ENCODE results near the gene MLLT6. TPM values are rescaled to one million over a fixed set of nuclear protein-coding genes. Genes with fewer than 3 reads are reported as not detected.
"Not testable (repeated sequence)": the region's sequence is repeated elsewhere in the genome, so short reads cannot be mapped to it uniquely, and the experiment has no call there.

The MLLT6 gene
- total RNA-seq, 2 donors from 2014 or later, result 251 to 263 TPM

DNA sequence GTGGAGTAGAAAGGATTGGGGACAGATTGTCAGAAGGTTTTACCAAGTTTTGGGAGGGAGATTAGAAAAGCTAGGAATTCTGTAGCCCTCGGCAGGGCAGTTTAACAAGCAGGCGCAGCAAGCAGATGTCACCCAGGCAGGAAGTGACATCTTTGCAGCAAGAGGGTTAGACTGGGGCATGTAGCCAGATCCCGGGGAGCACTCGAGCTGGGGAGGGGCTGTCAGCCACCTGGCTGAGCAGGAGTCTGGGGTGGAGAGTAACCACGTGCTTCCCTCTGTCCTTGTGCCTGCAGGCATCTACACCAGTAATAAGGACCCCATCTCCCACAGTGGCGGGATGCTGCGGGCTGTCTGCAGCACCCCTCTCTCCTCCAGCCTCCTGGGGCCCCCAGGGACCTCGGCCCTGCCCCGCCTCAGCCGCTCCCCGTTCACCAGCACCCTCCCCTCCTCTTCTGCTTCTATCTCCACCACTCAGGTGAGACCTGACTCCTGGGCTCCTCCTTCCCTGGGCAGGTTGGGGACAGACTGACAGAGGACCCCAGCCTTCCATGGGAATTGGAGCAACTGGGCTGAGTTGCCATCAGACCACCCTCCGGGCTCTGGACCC, 12.2 kb downstream of the MLLT6 start:
- Mint-ChIP-seq H3K4me1 (ENCODE audit: low read depth) (peaks cover 45% of the 10 kb centered on the region), H3K4me3 (no peak overlapping the region), H3K9me3 (no peaks in the 10 kb centered on the region), H3K27me3 (ENCODE audit: low read depth) (no peaks in the 10 kb centered on the region), H3K27ac (peak overlapping the region; percentile 51), H3K36me3 (ENCODE audit: insufficient read depth in 2 of 2) (peaks cover 5 to 19% of the 10 kb centered on the region in 2 donors)
- DNase-seq, result no peak
- no peak for ATAC-seq (replicated peaks in 1 of 2)

DNA sequence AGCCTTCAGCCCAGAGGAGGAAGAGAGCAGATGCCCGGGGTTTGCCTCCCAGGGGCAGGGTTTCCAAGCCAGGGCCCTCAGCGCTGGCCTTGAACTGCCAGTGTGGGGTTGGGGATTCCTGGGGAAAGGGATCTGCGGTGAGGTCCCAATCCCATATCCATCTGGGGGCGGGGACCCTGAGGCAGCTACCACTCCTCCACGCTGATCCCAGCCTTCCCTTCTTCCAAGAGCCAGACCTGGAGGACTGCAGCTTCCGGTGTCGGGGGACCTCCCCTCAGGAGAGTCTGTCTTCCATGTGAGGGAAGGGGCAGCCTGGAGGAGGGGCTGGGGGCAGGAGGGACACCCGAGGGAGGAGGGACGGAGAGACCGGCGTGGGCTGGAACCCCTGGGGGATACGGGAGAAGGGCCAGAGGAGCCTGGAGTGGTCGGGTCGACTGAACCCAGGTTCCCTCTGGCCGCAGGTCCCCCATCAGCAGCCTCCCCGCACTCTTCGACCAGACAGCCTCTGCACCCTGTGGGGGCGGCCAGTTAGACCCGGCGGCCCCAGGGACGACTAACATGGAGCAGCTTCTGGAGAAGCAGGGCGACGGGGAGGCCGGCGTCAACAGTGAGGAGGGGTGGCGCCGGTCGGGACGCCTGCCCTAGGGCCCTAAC, 14.3 kb downstream of the MLLT6 start:
- DNase-seq (no peak), ATAC-seq (replicated peaks in 1 of 2) (no peak)
- peaks cover 5 to 19% of the 10 kb centered on the region in 2 donors for H3K36me3 Mint-ChIP-seq (ENCODE audit: insufficient read depth in 2 of 2)
- H3K4me1 Mint-ChIP-seq (ENCODE audit: low read depth), result peaks cover 47% of the 10 kb centered on the region
- H3K27me3 Mint-ChIP-seq (ENCODE audit: low read depth), result no peaks in the 10 kb centered on the region
- H3K27ac Mint-ChIP-seq, result no peak overlapping the region
- H3K9me3 Mint-ChIP-seq, result no peaks in the 10 kb centered on the region
- H3K4me3 Mint-ChIP-seq, result no peak overlapping the region

DNA sequence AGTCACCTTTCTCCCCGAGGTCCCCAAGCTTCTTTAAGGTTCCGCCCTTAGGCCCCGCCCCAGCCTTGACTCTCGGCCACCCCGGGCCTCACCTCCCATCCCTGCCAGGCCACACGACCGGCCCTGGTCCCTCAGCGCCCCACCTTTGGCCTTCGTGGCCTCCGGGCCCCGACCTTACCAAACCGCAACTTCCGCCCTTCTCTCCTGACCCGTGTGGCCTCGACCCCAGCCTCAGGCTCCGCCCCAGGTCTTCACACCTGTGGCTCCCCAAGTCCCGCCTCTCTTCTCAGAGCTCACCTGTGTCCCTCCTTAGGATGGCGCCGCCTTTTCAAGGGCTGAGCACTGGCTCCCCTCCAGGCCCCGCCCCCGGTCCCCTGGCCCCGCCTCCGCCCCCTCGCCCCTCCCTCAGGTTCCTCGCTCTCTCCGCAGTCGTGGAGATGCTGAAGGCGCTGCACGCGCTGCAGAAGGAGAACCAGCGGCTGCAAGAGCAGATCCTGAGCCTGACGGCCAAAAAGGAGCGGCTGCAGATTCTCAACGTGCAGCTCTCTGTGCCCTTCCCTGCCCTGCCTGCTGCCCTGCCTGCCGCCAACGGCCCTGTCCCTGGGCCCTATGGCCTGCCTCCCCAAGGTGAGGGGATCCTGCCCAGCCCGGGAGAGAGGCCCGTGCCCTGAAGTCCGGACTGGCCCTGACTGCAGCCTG, 15.0 kb downstream of the MLLT6 start:
- Mint-ChIP-seq H3K36me3 (ENCODE audit: insufficient read depth in 2 of 2) (peaks cover 3 to 18% of the 10 kb centered on the region in 2 donors), H3K27ac (peak overlapping the region; percentile 52), H3K4me3 (no peak overlapping the region), H3K9me3 (no peaks in the 10 kb centered on the region), H3K4me1 (ENCODE audit: low read depth) (peaks cover 40% of the 10 kb centered on the region), H3K27me3 (ENCODE audit: low read depth) (no peaks in the 10 kb centered on the region)
- no peak for DNase-seq
- no peak for ATAC-seq (replicated peaks in 1 of 2)

DNA sequence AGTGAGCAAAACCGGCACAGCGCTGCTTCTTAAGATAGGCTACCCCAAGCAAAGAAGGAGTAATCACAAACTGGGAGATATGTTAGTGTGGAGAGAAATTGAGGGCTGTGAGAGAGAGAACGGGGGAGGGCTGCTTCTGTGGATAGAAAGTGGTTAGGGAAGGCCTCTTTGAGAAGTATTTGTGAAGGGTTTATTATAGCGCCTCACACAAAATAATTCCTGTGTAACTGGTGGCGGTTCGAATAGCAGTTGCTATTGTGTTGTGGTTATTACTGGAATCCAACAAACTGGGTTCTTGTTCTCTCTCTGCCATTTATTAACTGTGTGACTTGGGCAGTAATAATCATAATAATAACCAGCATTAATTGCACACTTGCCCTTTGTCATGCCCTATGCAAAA, 15.9 kb downstream of the MLLT6 start:
- H3K9me3 Mint-ChIP-seq, result no peaks in the 10 kb centered on the region
- H3K36me3 Mint-ChIP-seq (ENCODE audit: insufficient read depth in 2 of 2), result peaks cover 2 to 18% of the 10 kb centered on the region in 2 donors
- ATAC-seq (replicated peaks in 1 of 2) (no peak), DNase-seq (no peak)
- no peaks in the 10 kb centered on the region for H3K27me3 Mint-ChIP-seq (ENCODE audit: low read depth)
- peak overlapping the region; percentile 36 for H3K27ac Mint-ChIP-seq
- peaks cover 38% of the 10 kb centered on the region for H3K4me1 Mint-ChIP-seq (ENCODE audit: low read depth)
- H3K4me3 Mint-ChIP-seq, result no peak overlapping the region

DNA sequence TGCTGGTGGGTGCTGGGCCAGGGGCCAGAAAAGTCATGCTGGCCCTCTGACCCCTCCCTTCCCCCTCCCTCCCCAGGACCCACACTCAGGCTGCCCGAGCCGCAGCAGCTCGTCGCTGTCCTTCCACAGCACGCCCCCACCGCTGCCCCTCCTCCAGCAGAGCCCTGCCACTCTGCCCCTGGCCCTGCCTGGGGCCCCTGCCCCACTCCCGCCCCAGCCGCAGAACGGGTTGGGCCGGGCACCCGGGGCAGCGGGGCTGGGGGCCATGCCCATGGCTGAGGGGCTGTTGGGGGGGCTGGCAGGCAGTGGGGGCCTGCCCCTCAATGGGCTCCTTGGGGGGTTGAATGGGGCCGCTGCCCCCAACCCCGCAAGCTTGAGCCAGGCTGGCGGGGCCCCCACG, 16.7 kb downstream of the MLLT6 start:
- no peak overlapping the region for H3K27ac Mint-ChIP-seq
- no peak for ATAC-seq (replicated peaks in 1 of 2)
- no peaks in the 10 kb centered on the region for H3K27me3 Mint-ChIP-seq (ENCODE audit: low read depth)
- DNase-seq, result no peak
- peaks cover 4 to 16% of the 10 kb centered on the region in 2 donors for H3K36me3 Mint-ChIP-seq (ENCODE audit: insufficient read depth in 2 of 2)
- no peak overlapping the region for H3K4me3 Mint-ChIP-seq
- no peaks in the 10 kb centered on the region for H3K9me3 Mint-ChIP-seq
- H3K4me1 Mint-ChIP-seq (ENCODE audit: low read depth), result peaks cover 45% of the 10 kb centered on the region

DNA sequence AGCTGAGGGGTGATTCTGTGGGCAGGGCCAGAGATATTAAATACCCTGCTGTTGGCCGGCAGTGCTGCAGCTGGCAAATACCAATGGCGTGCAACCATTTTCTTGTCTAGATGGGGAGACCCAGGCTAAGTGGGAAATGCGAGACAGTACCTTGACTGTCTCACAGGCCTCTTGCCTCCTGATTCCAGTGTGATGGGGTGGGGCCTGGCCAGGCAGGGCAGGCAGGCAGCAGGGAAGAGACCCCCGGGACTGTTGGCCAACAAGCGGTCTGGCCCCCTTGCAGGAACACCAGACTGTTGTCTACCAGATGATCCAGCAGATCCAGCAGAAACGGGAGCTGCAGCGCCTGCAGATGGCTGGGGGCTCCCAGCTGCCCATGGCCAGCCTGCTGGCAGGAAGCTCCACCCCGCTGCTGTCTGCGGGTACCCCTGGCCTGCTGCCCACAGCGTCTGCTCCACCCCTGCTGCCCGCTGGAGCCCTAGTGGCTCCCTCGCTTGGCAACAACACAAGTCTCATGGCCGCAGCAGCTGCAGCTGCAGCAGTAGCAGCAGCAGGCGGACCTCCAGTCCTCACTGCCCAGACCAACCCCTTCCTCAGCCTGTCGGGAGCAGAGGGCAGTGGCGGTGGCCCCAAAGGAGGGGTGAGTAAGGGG, 19.4 kb downstream of the MLLT6 start:
- Mint-ChIP-seq H3K27ac (peak overlapping the region; percentile 7), H3K36me3 (ENCODE audit: insufficient read depth in 2 of 2) (peaks cover 5 to 8% of the 10 kb centered on the region in 2 donors), H3K4me3 (no peak overlapping the region), H3K4me1 (ENCODE audit: low read depth) (peaks cover 67% of the 10 kb centered on the region), H3K9me3 (peaks cover 0 to 3% of the 10 kb centered on the region in 2 donors), H3K27me3 (ENCODE audit: low read depth) (no peaks in the 10 kb centered on the region)
- DNase-seq (no peak), ATAC-seq (replicated peaks in 1 of 2) (no peak)

DNA sequence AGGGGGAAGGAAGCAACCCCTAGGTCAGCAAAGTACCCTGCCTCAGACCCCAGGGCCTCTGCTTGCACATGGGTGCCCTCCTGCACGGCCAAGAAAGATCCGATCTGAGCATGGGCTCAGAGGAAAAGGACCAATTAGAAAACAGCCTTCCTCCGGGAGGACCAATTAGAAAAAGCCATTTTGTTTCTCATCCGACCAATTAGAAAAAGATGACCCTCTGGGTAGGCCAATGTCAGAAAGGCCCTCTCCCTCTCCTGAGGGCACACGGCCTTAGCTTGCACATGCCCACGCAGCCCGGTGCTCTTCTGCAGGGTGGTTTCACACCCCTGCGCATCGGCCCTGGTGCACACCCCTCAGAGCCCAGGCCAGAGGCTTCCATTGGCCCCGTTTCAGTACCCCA, 20.0 kb downstream of the MLLT6 start:
- Mint-ChIP-seq H3K9me3 (peaks cover 0 to 3% of the 10 kb centered on the region in 2 donors), H3K27me3 (ENCODE audit: low read depth) (no peaks in the 10 kb centered on the region), H3K27ac (no peak overlapping the region), H3K4me1 (ENCODE audit: low read depth) (peaks cover 69% of the 10 kb centered on the region), H3K36me3 (ENCODE audit: insufficient read depth in 2 of 2) (peaks cover 5 to 8% of the 10 kb centered on the region in 2 donors), H3K4me3 (no peak overlapping the region)
- no peak for ATAC-seq (replicated peaks in 1 of 2)
- no peak for DNase-seq

DNA sequence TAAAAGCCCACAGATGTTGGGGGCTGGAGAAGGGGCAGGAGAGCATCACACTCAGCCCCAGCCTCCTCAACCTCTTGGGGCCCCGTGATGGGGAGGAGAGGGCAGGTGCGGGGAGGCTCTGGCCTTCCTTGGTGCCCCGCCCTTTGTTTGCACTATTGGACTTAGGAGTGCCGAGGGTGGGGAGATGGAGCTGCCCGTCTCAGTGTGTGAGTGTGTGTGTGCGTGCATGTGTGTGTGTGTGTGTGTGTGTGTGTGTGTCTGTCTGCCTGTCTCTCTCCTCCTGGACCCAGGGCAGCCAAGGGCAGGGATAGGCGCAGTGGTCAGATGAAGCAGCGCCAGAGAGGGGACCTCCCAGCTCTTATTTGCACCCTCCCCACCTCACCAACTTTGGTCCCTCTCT, 21.1 kb downstream of the MLLT6 start:
- Mint-ChIP-seq H3K4me3 (peak overlapping the region; percentile 8 to 34), H3K4me1 (ENCODE audit: low read depth) (peaks cover 69% of the 10 kb centered on the region), H3K27ac (peak overlapping the region; percentile 11)
- not testable (repeated sequence) for H3K36me3 Mint-ChIP-seq (ENCODE audit: insufficient read depth in 2 of 2); H3K27me3 Mint-ChIP-seq (ENCODE audit: low read depth); ATAC-seq (replicated peaks in 1 of 2); H3K9me3 Mint-ChIP-seq; DNase-seq

DNA sequence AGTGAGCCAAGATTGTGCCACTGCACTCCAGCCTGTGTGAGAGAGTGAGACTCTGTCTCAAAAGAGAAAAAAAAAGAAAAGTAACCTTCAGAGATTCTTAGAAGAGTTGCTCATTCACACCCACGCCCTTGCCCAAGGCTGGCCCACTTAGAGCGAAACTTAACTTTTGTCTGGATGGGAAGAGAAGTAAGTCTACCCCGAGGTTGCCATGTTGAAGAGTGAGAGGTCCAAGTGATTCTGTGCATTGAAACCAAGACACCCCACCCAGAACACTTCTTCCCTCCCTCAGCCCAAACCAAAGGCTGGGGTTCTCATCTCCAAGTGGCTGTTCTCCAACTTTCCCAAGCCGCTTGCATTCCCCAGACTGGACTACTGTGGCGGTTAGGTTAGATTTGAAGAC, 22.7 kb downstream of the MLLT6 start:
- no peaks in the 10 kb centered on the region for H3K27me3 Mint-ChIP-seq (ENCODE audit: low read depth)
- H3K36me3 Mint-ChIP-seq (ENCODE audit: insufficient read depth in 2 of 2), result peaks cover 4 to 6% of the 10 kb centered on the region in 2 donors
- H3K9me3 Mint-ChIP-seq, result peaks cover 0 to 3% of the 10 kb centered on the region in 2 donors
- H3K4me3 Mint-ChIP-seq, result peak overlapping the region; percentile 90 to 93
- H3K4me1 Mint-ChIP-seq (ENCODE audit: low read depth), result peaks cover 78% of the 10 kb centered on the region
- H3K27ac Mint-ChIP-seq, result peak overlapping the region; percentile 99
- ATAC-seq (replicated peaks in 1 of 2) (peak; percentile 61 to 64), DNase-seq (peak; percentile 82 to 88)

DNA sequence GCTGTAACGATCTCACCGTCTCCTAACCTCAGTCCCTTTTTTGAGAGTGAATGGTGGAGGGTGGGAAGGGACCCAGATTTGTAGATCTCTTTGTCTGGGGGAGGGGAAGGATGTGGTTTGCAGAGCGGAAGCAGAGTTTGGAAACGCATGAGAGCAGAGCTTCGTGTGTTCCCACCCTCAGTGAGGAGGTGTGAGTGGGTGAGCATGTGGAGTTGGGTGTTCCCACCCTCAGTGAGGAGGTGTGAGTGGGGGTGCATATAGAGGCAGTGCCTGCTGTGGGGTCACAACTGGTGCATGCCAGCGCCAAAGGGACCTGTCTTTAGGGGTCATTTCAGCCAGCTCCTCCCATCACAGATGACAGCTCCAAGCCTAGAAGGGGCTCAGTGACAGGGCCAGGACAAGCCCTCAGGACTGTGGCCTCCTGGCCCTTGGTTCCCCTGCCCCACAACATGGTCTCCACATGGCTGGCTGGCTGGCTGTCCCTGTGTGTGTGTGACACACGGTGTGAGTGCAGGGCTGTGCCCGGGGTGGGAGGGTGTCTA, 23.3 kb downstream of the MLLT6 start:
- peaks cover 0 to 3% of the 10 kb centered on the region in 2 donors for H3K9me3 Mint-ChIP-seq
- H3K27ac Mint-ChIP-seq, result peak overlapping the region; percentile 99
- peak; percentile 51 to 62 for DNase-seq
- H3K36me3 Mint-ChIP-seq (ENCODE audit: insufficient read depth in 2 of 2), result peaks cover 6% of the 10 kb centered on the region in 2 donors
- H3K4me1 Mint-ChIP-seq (ENCODE audit: low read depth), result peaks cover 78% of the 10 kb centered on the region
- peak overlapping the region; percentile 90 to 93 for H3K4me3 Mint-ChIP-seq
- no peaks in the 10 kb centered on the region for H3K27me3 Mint-ChIP-seq (ENCODE audit: low read depth)
- peak; percentile 10 to 21 for ATAC-seq (replicated peaks in 1 of 2)

DNA sequence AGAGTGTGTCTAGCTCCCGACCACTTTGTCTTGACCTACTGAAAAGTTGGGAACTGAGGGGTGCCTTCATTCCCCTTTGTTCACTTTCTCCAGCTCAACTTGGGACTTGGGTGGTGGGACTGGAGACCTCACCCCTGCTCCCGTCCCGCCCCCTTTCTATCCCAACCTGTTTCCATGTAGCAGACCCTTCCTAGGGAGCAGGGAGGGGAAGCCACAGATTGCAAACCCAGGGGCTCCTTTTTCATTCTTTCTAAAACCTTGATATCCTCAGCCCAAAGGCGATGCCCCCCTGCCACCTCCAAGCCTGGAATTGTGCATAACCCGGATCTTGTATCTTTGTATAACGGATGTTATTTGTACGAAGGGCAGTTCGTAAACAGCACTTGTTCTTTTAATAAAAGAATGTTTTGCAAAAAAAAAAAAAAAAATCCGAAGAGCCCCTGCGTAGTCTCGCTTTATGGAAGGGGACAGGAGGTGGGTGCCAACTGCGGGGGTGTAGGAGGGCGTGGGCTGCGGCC, 24.4 kb downstream of the MLLT6 start:
- DNase-seq, result no peak
- Mint-ChIP-seq H3K4me3 (peak overlapping the region; percentile 90 to 93), H3K9me3 (peaks cover 0 to 3% of the 10 kb centered on the region in 2 donors), H3K27ac (peak overlapping the region; percentile 67), H3K36me3 (ENCODE audit: insufficient read depth in 2 of 2) (peaks cover 6% of the 10 kb centered on the region in 2 donors), H3K4me1 (ENCODE audit: low read depth) (peaks cover 83% of the 10 kb centered on the region), H3K27me3 (ENCODE audit: low read depth) (no peaks in the 10 kb centered on the region)
- no peak for ATAC-seq (replicated peaks in 1 of 2)

DNA sequence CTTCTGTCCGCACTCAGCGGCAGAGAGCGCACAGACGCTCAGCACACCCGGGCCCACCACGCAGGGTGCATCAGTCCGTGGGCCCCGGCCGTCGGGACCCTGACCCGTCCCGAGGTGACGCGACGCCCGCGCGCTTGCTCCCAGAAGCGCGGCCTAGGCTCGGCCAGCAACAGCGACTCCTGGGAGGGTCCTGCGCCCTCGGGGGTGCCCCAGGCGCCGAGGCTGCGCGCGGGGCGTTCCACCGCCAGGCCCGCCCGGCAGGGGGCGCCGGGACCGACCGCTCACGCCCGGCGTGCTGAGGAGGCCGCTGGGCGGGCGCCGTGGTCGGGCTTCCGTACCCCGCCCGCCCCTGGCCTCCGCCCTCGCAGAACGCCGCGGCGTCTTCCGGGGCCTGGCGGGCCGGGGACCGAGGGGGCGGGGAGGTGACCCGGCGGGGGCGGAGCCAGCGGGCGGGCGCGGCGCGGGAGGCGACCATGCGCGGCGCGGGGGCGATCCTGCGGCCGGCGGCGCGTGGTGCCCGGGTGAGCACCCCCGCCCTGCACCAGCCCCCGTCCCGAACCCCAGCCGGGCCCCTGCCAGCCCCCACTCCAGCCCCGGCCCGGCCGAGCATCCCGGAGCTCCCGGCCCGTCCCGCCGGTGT, 24.9 kb downstream of the MLLT6 start, which contains the start of gene CISD3:
TSS of gene CISD3 (plus strand) at position 456 of the 640 bp plus-strand sequence. CDS start at position 474, 18 bp downstream.
- ATAC-seq (replicated peaks in 1 of 2), result peak; percentile 78 to 79
- Mint-ChIP-seq H3K4me1 (ENCODE audit: low read depth) (peaks cover 87% of the 10 kb centered on the region), H3K27ac (peak within 1 kb of the TSS; percentile 67), H3K36me3 (ENCODE audit: insufficient read depth in 2 of 2) (peaks cover 6% of the 10 kb centered on the region in 2 donors), H3K4me3 (peak within 1 kb of the TSS; percentile 93 to 100), H3K9me3 (peaks cover 0 to 3% of the 10 kb centered on the region in 2 donors), H3K27me3 (ENCODE audit: low read depth) (no peaks in the 10 kb centered on the region)
- DNase-seq, result peak; percentile 91 to 95

Measured in activated T-cell treated with anti-CD3 and anti-CD28 coated beads, Interleukin-2, amount 50 U/mL, for 72 hours (primary cell).